Left cardiac atrium (tissue), 4 donors: ENCODE results near the gene ATP1B3. TPM values are rescaled to one million over a fixed set of nuclear protein-coding genes. Genes with fewer than 3 reads are reported as not detected.
"Not testable (repeated sequence)": the region's sequence is repeated elsewhere in the genome, so short reads cannot be mapped to it uniquely, and the experiment has no call there.

Experiments
- ATAC-seq, 2 donors: fragments of 200-7000 bp; cut with Tn5 transposase; one replicate each; pipeline ENCODE4 v1.9.1; 2020; ENCODE audit warnings: mild to moderate bottlenecking in 2 of 2, moderate library complexity in 2 of 2
- DNase-seq: peaks from one replicate; pipeline ENCODE4 v3.0.0-alpha.2; 2020
- intact Hi-C, 2 donors: fragments of 100-400 bp; cut with DNase I; formaldehyde crosslinking; loops; one replicate each; pipeline versions ENCODE4 v1.14.1 to v1.15.1; 2022 to 2023
- total RNA-seq, 2 donors: library from RNA; stranded (reverse); fragmentation: NEBNext Ultra II Directional; extraction: Animal tissue kit (Norgen Biotek cat#: 25700); gene quantifications; one replicate each; pipeline ENCODE4 v1.2.1, GENCODE V29; 2021
- donor health status: DM: no; HTN: yes; CAD: no.
- donor health status: DM: no; HTN: yes; CAD: no; lungs with severe emphysema.
- donor health status: DM: yes; HTN: yes; CAD: no.
- donor health status: Dilated cardiomyopathy.

Gene ATP1B3
- total RNA-seq, 2 donors from 2014 or later: 68.0 to 117 TPM

DNA sequence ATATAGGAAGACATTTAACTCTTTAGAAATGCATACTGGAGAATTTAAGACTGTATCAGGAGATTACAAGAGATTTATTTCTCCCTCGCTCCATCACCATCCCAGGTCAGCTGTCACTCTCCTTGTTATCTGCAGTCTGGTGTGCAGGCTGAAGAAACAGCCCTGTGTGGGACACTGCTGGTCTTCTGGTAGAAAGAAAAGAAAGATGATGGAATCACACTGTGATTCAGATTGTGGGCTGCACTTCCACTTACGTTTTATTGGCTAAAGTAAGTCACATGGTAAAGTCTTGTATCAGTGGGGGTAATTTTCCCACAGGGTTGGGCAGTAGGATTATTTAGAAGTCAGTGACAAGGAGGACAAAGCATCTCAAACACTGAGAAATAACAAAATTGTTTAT lies 18.1 kb upstream of the ATP1B3 start:
- ATAC-seq (no peak), DNase-seq (no peak)
- intact Hi-C loops: no loop called here

DNA sequence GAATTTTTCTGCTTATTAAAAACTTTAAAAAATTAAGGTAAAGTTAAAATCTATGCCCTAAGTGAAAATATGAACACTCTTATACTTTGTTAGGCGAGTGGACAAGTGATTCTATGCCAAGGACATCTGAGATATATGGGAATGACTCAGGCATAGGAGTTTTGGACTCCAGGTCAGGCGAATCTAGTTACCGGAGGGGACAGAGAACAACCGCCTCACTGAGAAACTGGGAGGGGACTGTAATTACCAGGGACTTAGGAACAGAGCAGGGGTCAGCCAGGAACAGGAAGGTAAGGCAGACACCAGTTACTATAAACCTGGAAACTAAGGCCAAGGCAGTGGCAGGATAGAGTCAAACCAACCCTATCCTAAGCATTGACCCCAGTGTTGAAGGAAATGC lies 16.8 kb upstream of the ATP1B3 start:
- intact Hi-C loops: no loop called here
- DNase-seq (no peak), ATAC-seq (no peak)

DNA sequence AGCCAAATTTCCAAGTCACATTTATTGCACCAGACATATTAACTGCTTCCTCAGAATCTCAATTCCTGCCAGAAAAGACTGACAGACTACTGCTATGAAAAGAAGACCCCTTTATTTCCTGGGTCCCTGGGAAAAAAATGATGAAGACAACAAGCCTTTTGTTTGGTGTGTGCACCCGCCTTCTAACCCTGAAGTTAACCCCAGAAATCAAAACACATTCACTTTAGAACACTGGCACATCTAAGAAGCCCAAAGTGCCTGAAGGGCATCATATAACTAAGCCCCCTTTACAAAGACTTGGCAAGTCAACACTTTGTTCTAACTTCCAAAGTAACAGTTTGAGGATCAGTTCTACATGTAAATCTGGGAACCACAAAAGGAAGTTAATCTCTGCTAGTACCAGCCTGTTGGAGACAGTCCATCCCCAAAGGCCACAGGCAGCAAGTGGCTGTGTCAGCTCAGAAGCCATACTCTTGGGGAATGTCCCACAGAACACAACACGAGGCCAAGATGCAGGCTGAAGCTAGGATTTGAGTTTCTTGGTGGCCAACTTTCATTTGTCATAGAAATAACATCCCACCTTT lies 16.3 kb upstream of the ATP1B3 start:
- ATAC-seq (peak; percentile 15 to 38), DNase-seq (no peak)
- intact Hi-C loops: no loop called here

DNA sequence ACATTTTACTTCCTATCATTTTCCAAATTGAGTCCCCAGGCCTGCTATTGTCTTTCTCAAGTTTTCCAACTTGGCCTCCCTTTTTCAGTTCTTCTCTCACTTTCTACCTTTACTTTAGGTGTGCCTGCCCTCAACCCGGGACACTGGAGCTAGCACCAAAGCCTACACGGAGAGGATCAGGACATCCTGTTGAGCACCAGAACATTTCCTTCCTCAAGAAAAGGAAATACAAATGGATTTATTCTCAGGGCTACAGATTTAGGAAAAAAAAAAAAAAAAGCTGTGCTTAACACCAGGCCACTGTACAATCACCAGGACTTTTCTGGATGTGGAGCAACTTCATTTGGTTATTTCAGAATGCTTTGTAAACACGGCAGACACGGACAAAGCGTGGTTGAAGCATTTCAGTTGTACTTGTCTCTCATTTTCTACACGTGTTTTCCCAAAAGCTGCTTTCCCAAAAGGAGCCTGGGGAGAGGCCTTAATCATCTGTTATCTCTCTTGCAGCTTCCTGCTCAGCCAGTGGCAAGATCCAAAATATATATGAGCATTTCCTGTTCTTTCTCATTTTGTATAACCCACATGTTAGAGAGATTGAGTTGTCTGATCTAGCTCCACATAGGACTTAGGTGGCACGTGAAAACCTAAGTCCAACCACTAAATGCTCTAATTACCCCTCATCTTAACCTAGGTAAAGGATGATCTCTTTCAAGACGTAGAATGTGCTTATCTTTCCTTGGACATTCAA lies 15.5 kb upstream of the ATP1B3 start:
- no peak for DNase-seq
- intact Hi-C loops: no loop called here

DNA sequence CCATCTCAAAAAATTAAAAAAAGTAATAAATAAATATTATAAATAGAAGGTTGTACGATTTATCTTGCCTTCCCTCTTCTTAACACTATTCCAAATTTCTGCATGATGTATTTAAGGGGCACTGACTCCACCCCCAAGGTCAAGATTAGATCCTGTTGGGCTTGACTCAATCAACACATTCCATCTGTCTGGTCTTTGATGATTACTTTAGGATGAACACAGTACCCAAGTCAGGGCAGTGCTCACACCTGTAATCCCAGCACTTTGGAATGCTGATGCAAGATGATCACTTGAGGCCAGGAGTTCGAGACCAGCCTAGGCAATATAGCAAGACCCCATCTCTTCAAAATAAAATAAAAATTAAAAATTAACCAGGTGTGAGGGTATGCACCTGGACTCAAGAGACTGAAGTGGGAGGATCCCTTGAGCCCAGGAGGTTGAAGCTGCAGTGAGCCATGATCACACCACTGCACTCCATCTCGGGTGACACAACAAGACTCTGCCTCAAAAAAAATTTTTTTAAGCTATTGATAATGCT lies 14.1 kb upstream of the ATP1B3 start:
- ATAC-seq (no peak), DNase-seq (no peak)
- intact Hi-C loops: no loop called here

More for the DNA sequence above, 15.5 kb upstream of the ATP1B3 start:
- ATAC-seq: peak in 1 of 2 donors; percentile 30

DNA sequence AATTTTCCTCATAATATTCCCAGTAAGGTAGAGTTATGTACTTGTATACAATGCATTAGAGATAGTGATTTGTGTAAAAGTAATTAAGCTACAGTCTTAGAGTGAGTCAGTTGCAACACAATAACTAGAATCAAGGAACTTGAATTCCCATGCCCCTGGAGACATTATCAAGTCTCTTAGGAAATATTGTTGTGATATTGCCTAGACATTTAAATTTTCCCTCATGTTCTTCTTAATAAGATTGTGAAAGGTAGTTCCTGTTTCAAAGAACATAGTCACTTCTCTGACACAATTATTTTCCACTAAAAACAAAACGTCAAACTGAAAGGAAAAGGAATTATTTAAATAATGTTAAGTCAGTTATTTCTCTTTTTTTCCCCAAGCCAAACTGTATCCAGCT lies 13.0 kb upstream of the ATP1B3 start:
- intact Hi-C loops: no loop called here
- DNase-seq (no peak), ATAC-seq (no peak)

DNA sequence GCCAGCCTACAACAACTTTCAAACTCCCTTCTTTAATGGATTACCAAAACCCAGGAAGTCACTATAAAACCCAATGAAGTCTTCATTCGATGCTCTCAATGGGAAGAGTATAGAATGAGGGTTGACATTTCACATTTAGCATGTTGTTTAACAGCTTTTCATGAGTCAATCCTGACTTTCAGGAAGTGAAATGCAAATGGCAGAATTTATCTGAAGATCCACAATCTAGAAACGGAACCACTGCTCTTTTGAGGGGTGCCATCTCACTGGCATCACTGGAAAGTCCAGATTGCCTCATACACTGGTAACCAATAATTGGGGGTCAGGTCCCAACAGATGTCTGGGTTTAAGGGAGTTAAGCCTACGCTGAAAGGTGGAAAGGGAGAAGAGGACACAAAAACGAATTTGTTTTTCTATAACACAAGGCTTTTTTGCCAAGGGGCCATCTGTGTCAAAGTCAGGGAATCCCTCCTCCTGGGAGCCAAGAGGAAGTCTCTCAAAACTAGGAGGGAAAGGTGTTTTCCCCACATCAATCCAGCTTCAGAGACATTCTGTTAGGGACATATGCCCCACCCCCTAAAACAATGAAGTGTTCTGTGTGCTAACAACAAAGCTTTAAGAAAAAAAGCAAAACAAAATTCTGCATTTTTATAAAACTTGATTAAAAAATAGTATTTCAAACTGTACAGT lies 12.0 kb upstream of the ATP1B3 start:
- ATAC-seq (no peak), DNase-seq (no peak)
- intact Hi-C loops: no loop called here

DNA sequence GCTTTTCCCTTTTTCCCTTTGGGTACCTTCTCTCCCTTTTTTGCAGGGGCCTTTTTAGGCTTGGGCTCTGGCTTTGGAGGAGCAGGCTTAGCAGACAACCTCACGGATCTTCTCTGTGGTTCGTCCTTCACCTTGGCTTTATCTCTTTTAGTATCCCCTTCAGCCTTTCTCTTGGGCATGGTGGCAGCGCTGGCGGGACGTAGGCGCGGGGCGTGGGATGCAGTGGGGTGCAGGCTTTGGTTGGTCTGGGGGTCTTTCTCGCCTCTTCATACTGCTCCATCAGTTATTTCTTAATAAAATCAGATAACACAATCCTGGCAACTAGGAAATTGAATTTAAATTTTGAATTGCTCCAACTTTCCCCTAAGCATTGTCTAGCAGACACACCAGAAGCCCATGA lies 11.3 kb upstream of the ATP1B3 start:
- intact Hi-C loops: no loop called here
- no peak for ATAC-seq
- no peak for DNase-seq

DNA sequence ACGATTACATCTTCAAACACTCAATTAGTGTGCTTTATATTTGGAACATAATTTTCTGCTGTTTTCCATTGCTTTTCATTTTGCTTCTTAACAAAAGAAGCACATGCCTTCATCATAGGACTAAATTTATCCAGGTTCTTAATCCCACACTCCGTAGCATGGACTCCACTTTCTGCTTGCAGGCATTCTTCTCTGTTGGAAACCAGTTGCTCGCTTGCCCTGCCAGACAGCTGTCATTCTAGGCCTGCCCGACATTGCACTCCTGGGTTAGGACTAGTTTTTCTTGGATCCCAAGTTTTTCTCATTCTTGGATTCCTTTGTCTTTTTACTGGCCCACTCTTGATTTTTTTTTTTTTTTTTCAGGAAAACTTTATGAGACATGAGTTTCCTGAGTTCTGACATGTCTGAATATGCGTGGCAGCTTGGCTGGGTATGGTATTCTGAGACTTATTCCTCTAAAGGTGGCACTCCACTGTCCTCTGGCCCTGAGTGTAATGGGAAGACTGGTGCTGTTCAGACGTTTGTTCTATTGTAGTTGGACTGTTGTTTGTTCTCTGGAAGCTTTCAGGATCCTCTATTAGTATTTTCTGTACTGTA lies 6.3 kb upstream of the ATP1B3 start:
- ATAC-seq: no peak
- intact Hi-C loops: no loop called here
- DNase-seq: no peak

DNA sequence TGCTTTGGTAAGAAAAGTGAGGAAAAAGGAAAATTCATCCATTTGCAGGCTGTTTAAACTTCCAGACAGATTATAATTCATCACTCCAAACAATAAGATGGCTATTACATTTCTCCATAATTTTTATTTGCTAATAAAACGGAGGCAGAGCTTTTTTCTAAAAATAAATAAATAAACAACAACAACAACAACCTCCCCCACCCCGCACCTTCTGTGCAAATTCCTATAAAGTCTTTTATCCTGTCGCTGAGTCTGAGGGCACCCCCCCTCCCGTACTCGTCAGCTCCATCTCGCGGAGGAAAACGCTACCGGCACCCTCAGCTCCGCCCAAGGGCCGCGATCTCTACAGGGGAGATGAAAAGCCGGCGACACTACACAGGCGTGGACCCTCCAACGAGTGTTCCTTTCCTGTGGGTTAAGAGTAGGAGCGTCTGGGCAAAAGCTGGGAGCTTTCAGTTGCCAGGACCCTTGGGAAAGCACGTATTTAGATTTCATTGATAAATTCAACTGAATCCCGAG lies 1.0 kb upstream of the ATP1B3 start:
- DNase-seq: peak; percentile 88
- peak; percentile 84 to 89 for ATAC-seq
- intact Hi-C loops: loop anchor here in 1 of 2 donors (5.0 kb wide), 1 partner anchor 138 kb away; the partner anchor contains the start of gene RNF7

DNA sequence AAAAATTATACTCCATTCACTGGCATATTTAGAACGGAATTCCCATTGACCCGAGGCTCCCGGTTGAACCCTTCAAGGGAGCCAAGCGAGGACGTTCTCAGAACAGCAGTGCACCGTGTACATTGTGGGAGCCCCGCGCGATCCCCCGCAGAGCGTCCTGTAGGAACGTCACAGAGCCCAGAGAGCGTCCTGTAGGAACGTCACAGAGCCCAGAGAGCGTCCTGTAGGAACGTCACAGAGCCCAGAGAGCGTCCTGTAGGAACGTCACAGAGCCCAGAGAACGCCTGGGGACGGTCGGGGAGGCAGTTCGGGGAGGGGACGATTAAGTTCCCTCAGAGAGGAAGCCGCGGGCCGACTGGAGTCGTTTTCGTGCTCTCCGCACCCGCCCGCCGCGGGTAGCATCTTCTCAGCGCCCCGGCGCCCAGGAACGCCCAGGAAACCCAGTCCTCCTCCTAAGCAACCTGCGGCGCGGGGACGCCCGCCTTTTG lies 506 bp upstream of the ATP1B3 start:
- intact Hi-C loops: loop anchor here (1.0 to 5.0 kb wide), 2 partner anchors 138 to 139 kb away; partner anchors contain the start of gene RNF7 (in 2 of the 2)
- DNase-seq (peak; percentile 76), ATAC-seq (peak; percentile 65 to 79)

DNA sequence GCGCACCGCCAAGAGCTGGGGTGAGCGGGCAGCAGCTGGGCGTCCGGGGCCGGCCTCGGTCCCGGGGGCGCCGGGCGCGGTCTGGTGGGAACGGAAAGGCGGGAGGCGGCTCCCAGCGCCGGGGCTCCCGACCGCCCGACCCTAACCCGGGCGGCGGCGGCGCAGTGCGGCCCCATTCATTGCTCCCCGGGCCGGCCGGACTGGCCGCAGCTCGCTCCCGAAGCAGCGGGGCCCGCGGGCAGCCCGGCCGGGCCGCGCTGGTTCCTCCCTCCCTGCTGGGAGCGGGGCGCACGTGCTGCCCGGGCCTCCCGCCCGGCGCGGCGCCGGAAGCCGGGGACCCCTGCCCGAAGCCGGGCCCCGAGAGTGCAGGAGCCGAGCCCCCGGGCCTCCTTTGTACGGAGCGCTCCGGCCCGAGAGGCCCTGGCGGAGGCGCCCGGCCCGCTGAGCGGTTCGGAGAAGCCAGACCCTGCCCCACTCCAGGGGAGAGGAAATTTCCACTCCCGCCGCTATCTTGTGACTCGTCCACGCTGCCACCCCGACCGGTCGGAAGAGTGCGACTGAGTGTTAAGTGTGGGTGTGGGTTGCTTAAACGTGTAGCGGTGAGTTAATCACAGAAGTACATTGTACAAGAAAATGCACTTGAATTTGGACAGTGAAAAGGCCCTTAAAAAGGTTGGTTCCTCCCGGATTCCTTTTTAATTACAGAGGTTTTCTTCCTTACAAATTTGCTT lies 613 bp downstream of the ATP1B3 start:
- intact Hi-C loops: loop anchor here (1.0 to 5.0 kb wide), 2 partner anchors 139 to 140 kb away; partner anchors contain the start of gene RNF7 (in 2 of the 2)
- DNase-seq (peak; percentile 75), ATAC-seq (peak; percentile 28 to 46)

DNA sequence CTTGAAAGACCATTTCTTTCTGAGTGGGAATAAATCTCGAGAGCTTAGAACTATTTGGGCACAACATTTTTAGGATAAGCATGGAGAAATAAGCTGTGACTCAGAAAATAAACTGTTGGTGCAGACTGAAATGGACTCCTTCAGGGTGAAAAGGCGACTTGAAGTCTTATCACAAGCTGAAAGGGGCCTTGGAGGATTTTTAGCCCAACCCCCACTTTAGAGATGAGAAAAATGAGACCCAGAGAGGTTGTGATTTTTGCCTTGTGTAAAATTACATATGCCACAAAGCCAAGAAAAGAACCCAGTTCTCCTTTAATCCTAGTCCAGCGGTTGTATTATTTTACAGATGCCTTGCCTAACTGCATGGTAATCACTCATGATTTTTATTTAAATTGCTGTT lies 1.5 kb downstream of the ATP1B3 start:
- DNase-seq: no peak
- no peak for ATAC-seq
- intact Hi-C loops: loop anchor here in 1 of 2 donors (5.0 kb wide), 1 partner anchor 141 kb away; the partner anchor contains the start of gene RNF7

DNA sequence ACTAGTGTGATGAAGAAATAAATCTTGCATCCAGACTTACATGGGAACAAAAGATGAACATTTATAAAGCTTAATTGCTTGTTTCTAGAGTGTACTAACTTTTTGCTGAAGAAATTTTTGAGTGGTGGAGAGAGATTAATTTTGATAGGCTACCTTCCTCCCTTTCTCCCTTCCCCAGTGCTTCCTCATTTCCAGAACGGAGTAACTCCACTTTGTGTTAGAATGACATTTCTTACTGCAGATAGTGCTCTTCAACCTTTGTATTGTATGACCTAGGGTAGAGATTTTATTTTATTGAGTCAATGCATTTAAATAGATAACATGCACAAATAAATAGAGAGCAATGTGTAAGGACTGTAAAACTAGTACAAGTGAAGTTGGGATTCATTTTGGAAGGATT lies 1.9 kb downstream of the ATP1B3 start:
- DNase-seq: no peak
- intact Hi-C loops: loop anchor here in 1 of 2 donors (5.0 kb wide), 1 partner anchor 141 kb away; the partner anchor contains the start of gene RNF7
- no peak for ATAC-seq

DNA sequence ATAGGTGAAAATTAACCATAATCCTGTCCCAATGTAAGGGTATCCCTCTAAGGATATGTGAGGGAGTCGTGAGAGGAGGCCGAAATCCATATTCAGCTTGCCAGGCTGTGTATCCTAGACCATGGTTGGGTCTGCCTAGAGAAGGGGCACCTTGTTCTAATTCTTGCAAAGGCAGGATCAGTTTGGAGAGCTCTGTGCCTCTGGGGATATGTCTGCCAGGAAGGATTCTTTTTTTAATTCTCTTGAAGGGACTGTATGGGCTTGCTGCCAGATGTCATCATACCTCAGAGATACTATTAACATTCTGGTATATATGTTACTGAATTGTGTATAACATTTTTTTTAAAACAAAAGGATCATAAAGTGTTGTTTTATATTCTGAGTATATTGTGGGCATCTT lies 2.4 kb downstream of the ATP1B3 start:
- intact Hi-C loops: loop anchor here in 1 of 2 donors (5.0 kb wide), 1 partner anchor 142 kb away; the partner anchor contains the start of gene RNF7
- DNase-seq (no peak), ATAC-seq (no peak)

DNA sequence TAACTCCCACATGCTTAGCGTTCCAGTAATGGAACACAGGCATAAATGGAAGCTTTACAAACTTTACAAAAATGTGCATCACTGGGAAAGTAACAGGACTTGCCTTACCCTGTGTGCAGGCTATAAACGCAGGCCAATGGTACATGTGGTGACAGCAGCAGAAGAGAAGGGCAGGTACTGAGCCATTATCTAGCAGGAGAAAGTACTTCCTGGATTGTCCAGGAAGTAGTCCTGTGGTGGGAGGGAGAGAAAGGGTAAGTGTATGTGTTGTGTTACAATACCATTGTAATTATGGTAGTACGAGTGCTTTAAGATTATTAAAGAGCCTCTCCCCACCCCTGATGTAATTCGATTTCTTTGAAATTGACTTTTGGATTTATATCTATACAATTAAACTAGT lies 5.3 kb downstream of the ATP1B3 start:
- DNase-seq (no peak), ATAC-seq (no peak)
- intact Hi-C loops: loop anchor here in 1 of 2 donors (10.0 kb wide), 1 partner anchor 297 kb away; no protein-coding TSS in a partner anchor

DNA sequence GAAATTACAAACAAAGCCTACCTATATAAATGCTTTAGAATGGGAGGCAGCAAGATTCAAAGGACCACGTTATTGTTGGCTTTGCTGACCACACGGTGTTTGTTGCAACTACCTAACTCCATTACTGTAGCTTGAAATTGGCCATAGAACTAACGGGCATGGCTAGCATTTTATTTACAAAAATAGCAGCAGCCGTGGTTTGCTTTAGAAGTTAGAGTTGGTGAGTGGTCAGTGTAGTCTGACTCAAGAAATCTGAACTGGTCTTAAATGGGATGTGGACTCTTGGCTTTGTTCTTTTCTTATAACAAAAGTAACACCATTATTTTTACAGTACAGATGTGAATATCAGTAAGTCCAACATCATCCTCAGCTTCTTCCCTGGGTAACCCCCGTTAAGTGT lies 10.6 kb downstream of the ATP1B3 start:
- DNase-seq: no peak
- intact Hi-C loops: loop anchor here in 1 of 2 donors (10.0 kb wide), 1 partner anchor 302 kb away; no protein-coding TSS in a partner anchor
- no peak for ATAC-seq

DNA sequence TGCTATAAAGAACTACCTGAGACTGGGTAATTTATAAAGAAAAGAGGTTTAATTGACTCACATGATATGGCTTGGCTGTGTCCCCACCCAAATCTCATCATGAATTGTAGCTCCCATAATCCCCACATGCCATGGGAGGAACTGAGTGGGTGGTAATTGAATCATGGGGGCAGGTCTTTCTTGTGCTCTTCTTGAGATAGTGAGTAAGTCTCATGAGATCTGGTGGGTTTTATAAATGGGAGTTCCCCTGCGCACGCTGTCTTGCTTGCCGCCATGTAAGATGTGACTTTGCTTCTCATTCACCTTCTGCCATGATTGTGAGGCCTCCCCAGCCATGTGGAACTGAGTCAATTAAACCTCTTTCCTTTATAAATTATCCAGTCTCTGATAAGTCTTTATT lies 12.1 kb downstream of the ATP1B3 start:
- not testable (repeated sequence) for ATAC-seq, DNase-seq
- intact Hi-C loops: loop anchor here in 1 of 2 donors (10.0 kb wide), 1 partner anchor 304 kb away; no protein-coding TSS in a partner anchor
